ENCODE results near the gene POP5.

Gene POP5

GRCh38 chr12:120581998-120582397 lies 796 bp upstream of the POP5 start:
- H3K4me2 ChIP-seq (ENCODE audit: low read depth, low read length, poor library complexity, severe bottlenecking), result peak overlapping the region; percentile 73
- no peaks in the 10 kb centered on the region for H3K9me2 ChIP-seq (replicated peaks; ENCODE audit: insufficient read depth, low read length)
- no peaks in the 10 kb centered on the region for H3K27me3 ChIP-seq (ENCODE audit: low read length)
- no peaks in the 10 kb centered on the region for H4K20me1 ChIP-seq (ENCODE audit: low read depth, low read length)
- H3K9ac ChIP-seq (ENCODE audit: low read length), result peak overlapping the region; percentile 80
- TF ChIP-seq EZH2phosphoT487 (conservative IDR thresholded peaks at IDR 0.05; ENCODE audit: low read length), result no peak
- no peak for TF ChIP-seq CTCF (IDR thresholded peaks at IDR 0.05; ENCODE audit: insufficient read depth, low read length, poor library complexity, severe bottlenecking)
- peaks cover 6% of the 10 kb centered on the region; the same call in 1 of the 2 replicates for H3K36me3 ChIP-seq (ENCODE audit: low read length)
- H3K27ac ChIP-seq (ENCODE audit: low read depth, low read length), result 0 out of 2 replicates have a peak overlapping the region, but pooled peaks have one; percentile 6
- peaks cover 11% of the 10 kb centered on the region; the same call in 1 of the 2 replicates for H3K79me2 ChIP-seq (ENCODE audit: insufficient read depth, low read length)
- peaks cover 7% of the 10 kb centered on the region for H3F3A ChIP-seq (ENCODE audit: insufficient read depth)
- H3K4me3 ChIP-seq (ENCODE audit: insufficient read depth, low read length, poor library complexity, severe bottlenecking), result peak overlapping the region; percentile 82
- H3K9me3 ChIP-seq (ENCODE audit: insufficient read depth, low read length), result no peaks in the 10 kb centered on the region
- H2AFZ ChIP-seq (ENCODE audit: low read depth, low read length, severe bottlenecking), result peak overlapping the region; percentile 76

DNA sequence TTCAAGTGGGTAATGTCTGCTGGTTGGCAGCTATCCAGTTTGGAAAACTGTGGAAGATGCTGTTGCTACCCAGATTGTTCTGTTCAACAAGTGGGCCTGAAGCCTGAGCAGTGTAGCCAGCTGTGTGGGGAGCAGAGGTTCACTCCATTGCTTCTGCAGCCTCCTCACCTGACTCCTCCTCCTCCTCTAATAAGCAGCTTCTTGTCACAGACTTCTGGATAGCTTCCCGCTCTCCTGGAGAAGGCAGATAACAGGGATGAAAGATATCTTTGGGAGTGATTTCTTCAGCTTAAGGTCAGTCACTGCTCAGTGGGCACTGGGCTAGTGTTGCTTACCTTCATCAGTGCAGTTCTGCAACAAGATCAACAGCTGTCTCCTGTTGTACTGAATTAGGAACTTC lies 2.0 kb downstream of the POP5 start:
- H3K36me3 ChIP-seq (ENCODE audit: low read length), result peaks cover 6% of the 10 kb centered on the region; the same call in 1 of the 2 replicates
- H4K20me1 ChIP-seq (ENCODE audit: low read depth, low read length), result no peaks in the 10 kb centered on the region
- no peak overlapping the region for H2AFZ ChIP-seq (ENCODE audit: low read depth, low read length, severe bottlenecking)
- H3K27me3 ChIP-seq (ENCODE audit: low read length), result no peaks in the 10 kb centered on the region
- no peaks in the 10 kb centered on the region for H3K9me2 ChIP-seq (replicated peaks; ENCODE audit: insufficient read depth, low read length)
- H3K9me3 ChIP-seq (ENCODE audit: insufficient read depth, low read length), result no peaks in the 10 kb centered on the region
- H3K27ac ChIP-seq (ENCODE audit: low read depth, low read length), result no peak overlapping the region
- H3K4me2 ChIP-seq (ENCODE audit: low read depth, low read length, poor library complexity, severe bottlenecking), result no peak overlapping the region
- TF ChIP-seq EZH2phosphoT487 (conservative IDR thresholded peaks at IDR 0.05; ENCODE audit: low read length), result no peak
- TF ChIP-seq CTCF (IDR thresholded peaks at IDR 0.05; ENCODE audit: insufficient read depth, low read length, poor library complexity, severe bottlenecking), result no peak
- no peak overlapping the region for H3K4me3 ChIP-seq (ENCODE audit: insufficient read depth, low read length, poor library complexity, severe bottlenecking)
- H3F3A ChIP-seq (ENCODE audit: insufficient read depth), result peaks cover 20% of the 10 kb centered on the region
- peaks cover 11% of the 10 kb centered on the region; the same call in 1 of the 2 replicates for H3K79me2 ChIP-seq (ENCODE audit: insufficient read depth, low read length)
- H3K9ac ChIP-seq (ENCODE audit: low read length), result no peak overlapping the region

DNA sequence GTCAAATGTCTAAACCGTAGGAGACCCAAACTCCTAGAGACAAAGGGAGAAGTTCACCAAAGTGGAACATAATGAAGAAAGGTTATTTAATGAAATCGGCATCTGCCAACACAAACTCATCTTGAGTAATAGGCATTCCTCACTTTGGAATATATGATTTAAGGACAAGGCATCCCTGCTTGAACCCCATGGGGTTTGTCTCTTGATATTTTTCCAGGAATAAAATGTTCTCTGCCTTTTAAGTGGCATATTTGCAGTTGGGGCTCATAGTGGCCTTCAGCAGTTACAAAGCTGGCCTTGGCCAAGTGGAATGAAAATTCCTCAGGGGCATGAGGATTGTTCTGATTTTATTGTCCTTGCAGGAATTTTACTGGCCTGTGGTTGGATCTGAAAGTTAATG lies 7.1 kb downstream of the POP5 start:
- Histone ChIP-seq H3K9me2 (replicated peaks; ENCODE audit: insufficient read depth, low read length) (no peaks in the 10 kb centered on the region), H3K9me3 (ENCODE audit: insufficient read depth, low read length) (no peaks in the 10 kb centered on the region), H3K9ac (ENCODE audit: low read length) (no peak overlapping the region), H3K4me2 (ENCODE audit: low read depth, low read length, poor library complexity, severe bottlenecking) (no peak overlapping the region), H3K4me3 (ENCODE audit: insufficient read depth, low read length, poor library complexity, severe bottlenecking) (no peak overlapping the region), H4K20me1 (ENCODE audit: low read depth, low read length) (no peaks in the 10 kb centered on the region), H3K79me2 (ENCODE audit: insufficient read depth, low read length) (no peaks in the 10 kb centered on the region), H3K36me3 (ENCODE audit: low read length) (peaks cover 23% of the 10 kb centered on the region), H3K27ac (ENCODE audit: low read depth, low read length) (no peak overlapping the region), H2AFZ (ENCODE audit: low read depth, low read length, severe bottlenecking) (no peak overlapping the region), H3K27me3 (ENCODE audit: low read length) (no peaks in the 10 kb centered on the region), H3F3A (ENCODE audit: insufficient read depth) (peaks cover 15% of the 10 kb centered on the region)
- no peak for TF ChIP-seq EZH2phosphoT487 (conservative IDR thresholded peaks at IDR 0.05; ENCODE audit: low read length)
- no peak for TF ChIP-seq CTCF (IDR thresholded peaks at IDR 0.05; ENCODE audit: insufficient read depth, low read length, poor library complexity, severe bottlenecking)

All from SU-DHL-6 (cell line).